ENCODE results near the gene MED16.

GRCh38 chr19:855142-855541 is 37.8 kb downstream of the MED16 start:
- TF ChIP-seq CTCF (IDR thresholded peaks at IDR 0.05) (no peak), POLR2A (IDR thresholded peaks at IDR 0.05) (no peak)

All from lower leg skin (tissue), 3 donors.